Ascending aorta (tissue), 2 donors: ENCODE results near the gene TMEM9. TPM values are rescaled to one million over a fixed set of nuclear protein-coding genes. Genes with fewer than 3 reads are reported as not detected.

Experiments
- DNase-seq, 2 donors: peaks; one replicate each; pipeline ENCODE4 v3.0.0-alpha.2; 2019; ENCODE audit warnings: low spot score in 2 of 2
- H3K27ac ChIP-seq, 2 donors: fragments of 200-600 bp; sonication (generic); one replicate each; pipeline ENCODE4 v1.5.1; 2016 to 2017; ENCODE audit warnings: mild to moderate bottlenecking in 1 of 2
- H3K27me3 ChIP-seq: fragments of 200-600 bp; sonication (generic); one replicate; pipeline ENCODE4 v1.5.1; 2017
- H3K36me3 ChIP-seq, 2 donors: fragments of 200-600 bp; sonication (generic); one replicate each; pipeline ENCODE4 v1.5.1; 2016
- H3K4me1 ChIP-seq, 2 donors: fragments of 200-600 bp; sonication (generic); one replicate each; pipeline ENCODE4 v1.5.1; 2016 to 2017; ENCODE audit warnings: mild to moderate bottlenecking in 1 of 2
- H3K4me3 ChIP-seq, 2 donors: fragments of 200-600 bp; sonication (generic); one replicate each; pipeline ENCODE4 v1.5.1; 2016 to 2017; ENCODE audit warnings: mild to moderate bottlenecking in 1 of 2
- H3K9me3 ChIP-seq, 2 donors: fragments of 200-600 bp; sonication (generic); one replicate each; pipeline ENCODE4 v1.5.1; 2016
- intact Hi-C: fragments of 100-400 bp; cut with DNase I; formaldehyde crosslinking; loops from one replicate; pipeline ENCODE4 v1.15.1; 2023
- total RNA-seq: library from RNA; depleted of rRNA; stranded (reverse); fragments of >200 nt; gene quantifications from one replicate; pipeline ENCODE4 v1.1.0, GENCODE V29; 2016
- TF ChIP-seq, protein P1 (sequence below), 3 experiments: fragments of 200-600 bp in 2 of 3; fragments of 450-650 bp in 1 of 3; sonication (generic) in 2 of 3; IDR thresholded peaks; one replicate each; pipeline ENCODE4 v1.5.1; 2016 to 2019; ENCODE audit warnings: antibody characterized with exemption in 3 of 3, mild to moderate bottlenecking in 1 of 3, moderate library complexity in 1 of 3

Gene TMEM9
- total RNA-seq, 1 donor from 2014 or later, result 45.8 TPM

DNA sequence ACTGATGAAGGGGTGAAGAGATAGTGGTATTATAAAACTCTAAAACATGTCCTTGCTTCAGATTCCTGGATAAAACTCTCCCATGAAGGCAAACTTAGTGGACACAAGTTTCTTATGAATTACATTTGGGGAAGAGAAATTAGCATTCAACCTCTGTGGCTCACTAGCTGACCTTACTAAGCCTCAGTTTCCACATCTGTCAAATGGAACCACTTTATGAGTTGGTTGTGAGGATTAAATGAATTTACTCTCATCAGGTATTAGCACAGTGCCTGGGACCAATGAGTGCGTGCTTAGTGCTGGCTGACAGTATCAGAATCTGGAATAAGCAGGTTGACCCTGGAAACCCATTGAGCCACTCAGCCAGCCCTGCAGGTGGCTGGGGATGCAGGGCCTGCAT is 44.6 kb downstream of the TMEM9 start:
- Histone ChIP-seq H3K27me3 (no peaks in the 10 kb centered on the region), H3K4me3 (no peak overlapping the region), H3K9me3 (no peaks in the 10 kb centered on the region), H3K4me1 (no peaks in the 10 kb centered on the region), H3K27ac (no peak overlapping the region), H3K36me3 (no peaks in the 10 kb centered on the region)
- TF ChIP-seq, protein P1, sequence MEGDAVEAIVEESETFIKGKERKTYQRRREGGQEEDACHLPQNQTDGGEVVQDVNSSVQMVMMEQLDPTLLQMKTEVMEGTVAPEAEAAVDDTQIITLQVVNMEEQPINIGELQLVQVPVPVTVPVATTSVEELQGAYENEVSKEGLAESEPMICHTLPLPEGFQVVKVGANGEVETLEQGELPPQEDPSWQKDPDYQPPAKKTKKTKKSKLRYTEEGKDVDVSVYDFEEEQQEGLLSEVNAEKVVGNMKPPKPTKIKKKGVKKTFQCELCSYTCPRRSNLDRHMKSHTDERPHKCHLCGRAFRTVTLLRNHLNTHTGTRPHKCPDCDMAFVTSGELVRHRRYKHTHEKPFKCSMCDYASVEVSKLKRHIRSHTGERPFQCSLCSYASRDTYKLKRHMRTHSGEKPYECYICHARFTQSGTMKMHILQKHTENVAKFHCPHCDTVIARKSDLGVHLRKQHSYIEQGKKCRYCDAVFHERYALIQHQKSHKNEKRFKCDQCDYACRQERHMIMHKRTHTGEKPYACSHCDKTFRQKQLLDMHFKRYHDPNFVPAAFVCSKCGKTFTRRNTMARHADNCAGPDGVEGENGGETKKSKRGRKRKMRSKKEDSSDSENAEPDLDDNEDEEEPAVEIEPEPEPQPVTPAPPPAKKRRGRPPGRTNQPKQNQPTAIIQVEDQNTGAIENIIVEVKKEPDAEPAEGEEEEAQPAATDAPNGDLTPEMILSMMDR (IDR thresholded peaks at IDR 0.05), result no peak
- DNase-seq, result no peak
- intact Hi-C loops, result loop anchor here (5.0 kb wide), 1 partner anchor 487 kb away; the partner anchor contains the start of gene KIF14

DNA sequence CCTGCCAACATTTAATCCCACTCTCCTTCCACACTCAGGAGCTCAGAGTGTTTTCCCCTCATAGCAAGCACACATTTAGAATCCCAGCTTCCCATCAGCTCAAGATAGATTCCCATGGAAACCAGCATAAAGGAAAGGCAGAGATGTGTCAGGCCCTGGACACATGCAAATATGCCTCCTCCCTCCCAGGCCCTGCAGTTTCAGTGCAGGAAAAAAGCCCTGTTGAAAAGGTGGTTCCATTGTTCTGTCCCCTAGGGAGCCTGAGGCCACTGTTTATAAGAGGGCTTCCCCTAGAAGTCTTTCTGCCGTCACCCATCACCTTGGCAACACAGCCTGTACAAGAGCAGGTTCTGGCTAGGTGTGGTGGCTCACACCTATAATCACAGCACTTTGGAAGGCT is 45.7 kb downstream of the TMEM9 start:
- intact Hi-C loops, result no loop called here
- Histone ChIP-seq H3K27me3 (no peaks in the 10 kb centered on the region), H3K4me3 (no peak overlapping the region), H3K9me3 (no peaks in the 10 kb centered on the region), H3K36me3 (no peaks in the 10 kb centered on the region), H3K27ac (no peak overlapping the region), H3K4me1 (no peaks in the 10 kb centered on the region)
- TF ChIP-seq, protein P1 (IDR thresholded peaks at IDR 0.05), result no peak
- DNase-seq, result no peak

DNA sequence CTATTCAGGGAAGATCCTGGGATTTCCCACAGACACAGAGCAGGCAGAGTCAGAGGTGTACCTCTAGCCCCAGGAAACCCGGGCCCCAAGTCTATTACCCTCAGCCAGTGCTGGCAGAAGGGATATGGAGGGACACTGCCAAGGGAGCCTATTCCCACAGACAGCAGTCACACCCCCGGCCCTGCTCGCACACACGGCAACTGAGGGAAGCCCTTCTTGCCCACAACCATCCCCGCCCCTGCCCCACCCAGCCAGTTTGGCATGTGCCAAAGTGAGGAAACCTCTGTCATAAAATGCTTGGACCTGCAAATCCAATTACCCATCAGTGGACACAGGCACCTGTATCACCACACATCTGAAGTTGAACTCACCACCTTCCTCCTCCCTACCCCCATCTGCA is 48.6 kb downstream of the TMEM9 start:
- DNase-seq, result no peak
- Histone ChIP-seq H3K36me3 (no peaks in the 10 kb centered on the region), H3K4me3 (no peak overlapping the region), H3K9me3 (no peaks in the 10 kb centered on the region), H3K4me1 (no peaks in the 10 kb centered on the region), H3K27ac (no peak overlapping the region), H3K27me3 (no peaks in the 10 kb centered on the region)
- intact Hi-C loops, result no loop called here
- TF ChIP-seq, protein P1 (IDR thresholded peaks at IDR 0.05), result no peak

DNA sequence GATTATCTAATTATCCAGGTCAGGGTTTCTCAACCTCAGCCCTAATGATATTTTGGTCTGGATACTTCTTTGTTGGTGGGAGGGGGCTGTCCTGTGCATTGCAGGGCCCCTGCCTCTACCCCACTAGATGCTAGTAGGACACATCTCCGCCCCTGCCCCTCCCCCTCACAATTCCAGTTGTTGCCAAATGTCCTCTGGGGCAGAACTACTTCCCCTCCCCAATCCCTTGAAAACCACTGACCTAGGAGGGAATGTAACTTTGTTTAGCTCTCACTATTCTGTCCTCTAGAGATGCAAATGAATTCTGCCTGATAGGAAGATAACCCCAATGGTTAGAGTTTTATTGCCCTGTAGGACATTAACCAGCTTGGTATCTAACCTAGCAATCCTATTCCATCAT is 50.1 kb downstream of the TMEM9 start:
- no peak overlapping the region for H3K4me3 ChIP-seq
- H3K27ac ChIP-seq, result no peak overlapping the region
- DNase-seq, result no peak
- intact Hi-C loops, result no loop called here
- no peaks in the 10 kb centered on the region for H3K36me3 ChIP-seq
- TF ChIP-seq, protein P1 (IDR thresholded peaks at IDR 0.05), result no peak
- H3K9me3 ChIP-seq, result no peaks in the 10 kb centered on the region
- no peaks in the 10 kb centered on the region for H3K27me3 ChIP-seq
- no peaks in the 10 kb centered on the region for H3K4me1 ChIP-seq

DNA sequence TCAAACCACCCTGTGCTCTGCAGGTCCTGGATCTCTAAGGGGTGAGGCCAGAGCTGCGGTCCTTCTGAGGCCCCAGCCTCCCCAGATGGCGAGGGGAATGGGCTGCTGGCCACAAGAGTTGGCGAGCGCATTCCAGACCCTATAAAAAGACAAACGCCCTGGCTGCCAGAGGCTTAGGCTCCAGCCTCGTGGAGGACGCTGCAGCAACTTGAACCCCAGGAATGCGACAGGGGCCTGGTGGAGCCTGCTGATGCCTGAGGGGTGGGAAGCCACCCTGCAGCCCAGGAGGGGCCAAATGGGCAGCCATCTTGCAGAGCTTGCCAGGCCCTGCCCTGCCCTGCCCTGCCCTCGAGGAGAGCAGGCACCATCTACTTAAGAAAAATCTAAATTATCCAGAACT is 50.6 kb downstream of the TMEM9 start:
- no peak overlapping the region for H3K27ac ChIP-seq
- H3K9me3 ChIP-seq, result no peaks in the 10 kb centered on the region
- intact Hi-C loops, result no loop called here
- TF ChIP-seq, protein P1 (IDR thresholded peaks at IDR 0.05), result no peak
- no peak overlapping the region for H3K4me3 ChIP-seq
- DNase-seq, result no peak
- no peaks in the 10 kb centered on the region for H3K4me1 ChIP-seq
- no peaks in the 10 kb centered on the region for H3K27me3 ChIP-seq
- H3K36me3 ChIP-seq, result no peaks in the 10 kb centered on the region
